ENCODE results near the gene TRAFD1.

DNA sequence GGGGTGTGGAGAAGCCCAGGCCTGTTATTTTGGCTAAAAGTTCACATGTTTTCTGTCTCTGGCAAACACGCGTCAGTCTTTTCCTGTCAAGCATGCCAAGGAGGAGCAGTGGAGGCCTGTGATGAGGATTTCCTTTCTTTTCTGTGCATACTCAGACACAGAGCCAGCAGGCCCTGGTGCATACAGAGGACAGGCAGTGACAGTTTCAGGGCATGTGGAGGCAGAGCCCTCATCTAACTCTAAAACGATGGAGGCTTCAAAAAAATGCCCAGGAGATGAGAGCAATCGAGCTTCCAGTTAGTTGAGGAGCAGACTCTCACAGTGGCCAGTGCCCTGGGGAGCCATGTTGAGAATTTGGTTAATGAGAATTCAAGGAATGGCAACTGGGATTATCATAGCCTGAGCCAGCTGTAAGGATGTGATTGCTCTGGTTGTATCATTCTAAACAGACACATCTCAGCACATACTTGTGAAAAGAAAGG is 66.5 kb downstream of the TRAFD1 start:
- TF ChIP-seq, protein P1, sequence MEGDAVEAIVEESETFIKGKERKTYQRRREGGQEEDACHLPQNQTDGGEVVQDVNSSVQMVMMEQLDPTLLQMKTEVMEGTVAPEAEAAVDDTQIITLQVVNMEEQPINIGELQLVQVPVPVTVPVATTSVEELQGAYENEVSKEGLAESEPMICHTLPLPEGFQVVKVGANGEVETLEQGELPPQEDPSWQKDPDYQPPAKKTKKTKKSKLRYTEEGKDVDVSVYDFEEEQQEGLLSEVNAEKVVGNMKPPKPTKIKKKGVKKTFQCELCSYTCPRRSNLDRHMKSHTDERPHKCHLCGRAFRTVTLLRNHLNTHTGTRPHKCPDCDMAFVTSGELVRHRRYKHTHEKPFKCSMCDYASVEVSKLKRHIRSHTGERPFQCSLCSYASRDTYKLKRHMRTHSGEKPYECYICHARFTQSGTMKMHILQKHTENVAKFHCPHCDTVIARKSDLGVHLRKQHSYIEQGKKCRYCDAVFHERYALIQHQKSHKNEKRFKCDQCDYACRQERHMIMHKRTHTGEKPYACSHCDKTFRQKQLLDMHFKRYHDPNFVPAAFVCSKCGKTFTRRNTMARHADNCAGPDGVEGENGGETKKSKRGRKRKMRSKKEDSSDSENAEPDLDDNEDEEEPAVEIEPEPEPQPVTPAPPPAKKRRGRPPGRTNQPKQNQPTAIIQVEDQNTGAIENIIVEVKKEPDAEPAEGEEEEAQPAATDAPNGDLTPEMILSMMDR (conservative IDR thresholded peaks at IDR 0.05; ENCODE audit: low read length) = no peak
- no peak for TF ChIP-seq EZH2phosphoT487 (IDR thresholded peaks at IDR 0.05; ENCODE audit: borderline replicate concordance, low read depth, low read length)
